ENCODE measurements around the gene AFAP1.

The AFAP1 gene

DNA sequence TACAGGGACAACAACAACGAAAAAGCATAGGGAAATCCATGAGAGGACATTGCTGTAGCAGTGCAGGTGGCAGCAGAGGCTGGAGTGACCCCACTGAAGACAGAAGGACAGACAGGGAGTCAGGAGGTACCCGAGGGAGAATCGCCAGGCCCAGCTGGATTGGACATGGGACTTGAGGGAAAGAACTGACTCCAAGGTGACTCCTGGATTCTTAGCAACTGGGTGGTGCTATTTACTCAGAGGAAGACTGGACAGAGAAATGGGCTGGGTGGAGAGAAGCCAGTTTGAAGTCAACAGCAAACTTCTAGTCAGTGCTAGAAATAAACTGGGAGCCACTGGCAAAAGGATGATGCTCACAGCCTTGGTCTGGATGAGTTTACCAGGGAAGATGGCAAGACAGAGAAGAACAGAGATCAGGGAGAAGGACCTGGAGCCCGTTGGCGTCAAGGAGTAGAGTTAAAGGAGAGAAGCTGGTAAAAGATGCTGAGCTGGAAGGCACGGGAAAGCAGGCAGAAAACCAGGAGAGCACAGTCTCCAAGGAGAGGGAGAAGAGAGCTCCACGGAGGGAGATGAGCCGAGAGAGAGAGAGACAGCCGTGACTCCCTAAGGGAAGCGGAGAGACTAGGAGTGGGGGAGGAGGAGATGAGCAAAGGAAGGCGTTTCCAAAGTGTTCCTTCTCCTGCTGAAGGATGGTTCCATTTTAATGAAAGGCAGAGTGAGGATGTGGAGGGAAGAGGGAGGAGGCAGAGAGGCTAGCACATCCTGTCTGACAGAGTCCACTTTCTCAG, 119.4 kb downstream of the AFAP1 start:
- H3K4me3 ChIP-seq = no peak overlapping the region
- no peaks in the 10 kb centered on the region for H3K4me1 ChIP-seq
- no peak for DNase-seq (ENCODE audit: low spot score in 2 of 2)
- H3K27me3 ChIP-seq (ENCODE audit: low read depth) = no peaks in the 10 kb centered on the region
- 0 out of 2 replicates have a peak, but pooled peaks cover 3% of the 10 kb centered on the region for H3K36me3 ChIP-seq (replicated peaks)
- in situ Hi-C loops (cut with MboI; ENCODE audit: low sequenced_read_pairs) = no loop called here
- no peaks in the 10 kb centered on the region for H3K9me3 ChIP-seq

DNA sequence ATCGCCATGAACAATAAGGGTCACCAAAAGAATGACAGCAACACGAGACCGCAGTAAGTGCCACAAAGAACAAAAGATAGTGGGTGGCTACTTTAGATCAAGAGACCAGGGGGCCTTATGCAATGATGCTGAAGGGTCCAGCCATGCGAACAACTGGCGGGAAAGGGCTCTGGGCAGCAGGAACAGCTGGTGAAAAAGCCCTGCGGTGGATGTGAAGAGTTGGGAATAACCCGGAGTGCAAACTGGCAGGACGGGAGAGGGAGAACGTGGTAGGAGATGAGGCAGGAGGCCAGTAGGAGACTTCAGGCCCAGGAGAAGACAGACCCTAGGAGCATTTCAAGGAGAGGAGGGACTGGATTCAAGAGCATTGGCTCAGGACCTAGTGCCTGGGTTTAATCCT, 120.2 kb downstream of the AFAP1 start:
- Histone ChIP-seq H3K9me3 (no peaks in the 10 kb centered on the region), H3K4me1 (no peaks in the 10 kb centered on the region), H3K36me3 (replicated peaks) (peaks cover 9% of the 10 kb centered on the region), H3K27me3 (ENCODE audit: low read depth) (no peaks in the 10 kb centered on the region), H3K4me3 (no peak overlapping the region)
- in situ Hi-C loops (cut with MboI; ENCODE audit: low sequenced_read_pairs) = no loop called here
- DNase-seq (ENCODE audit: low spot score in 2 of 2) = no peak

DNA sequence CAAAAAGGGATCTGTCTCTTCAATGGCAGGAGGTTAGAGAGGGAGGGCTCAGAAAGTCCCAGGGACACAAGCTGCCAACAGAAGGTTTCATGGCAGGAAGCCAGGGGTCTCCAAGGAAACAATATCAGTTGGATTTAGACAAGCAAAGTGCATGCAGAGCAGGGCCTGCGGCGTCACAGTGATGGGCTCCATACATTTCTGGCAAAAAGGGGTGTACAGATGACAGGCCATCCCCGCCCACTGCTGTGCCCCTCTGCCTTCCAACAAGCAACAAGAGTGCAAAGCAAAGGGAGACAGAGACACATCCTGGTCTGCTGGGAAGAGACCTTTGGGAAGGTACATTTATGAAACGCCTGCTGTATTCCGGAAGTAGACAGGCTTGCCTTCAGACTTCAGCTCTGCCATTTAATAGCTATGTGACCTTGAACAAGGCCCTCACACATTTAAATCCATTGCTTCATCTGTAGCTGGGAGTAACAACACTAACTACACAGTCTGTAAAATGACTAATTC, 121.2 kb downstream of the AFAP1 start:
- H3K4me1 ChIP-seq = no peaks in the 10 kb centered on the region
- no peak overlapping the region for H3K4me3 ChIP-seq
- DNase-seq (ENCODE audit: low spot score in 2 of 2) = no peak
- H3K27me3 ChIP-seq (ENCODE audit: low read depth) = no peaks in the 10 kb centered on the region
- in situ Hi-C loops (cut with MboI; ENCODE audit: low sequenced_read_pairs) = no loop called here
- H3K36me3 ChIP-seq (replicated peaks) = peaks cover 16% of the 10 kb centered on the region
- no peaks in the 10 kb centered on the region for H3K9me3 ChIP-seq

DNA sequence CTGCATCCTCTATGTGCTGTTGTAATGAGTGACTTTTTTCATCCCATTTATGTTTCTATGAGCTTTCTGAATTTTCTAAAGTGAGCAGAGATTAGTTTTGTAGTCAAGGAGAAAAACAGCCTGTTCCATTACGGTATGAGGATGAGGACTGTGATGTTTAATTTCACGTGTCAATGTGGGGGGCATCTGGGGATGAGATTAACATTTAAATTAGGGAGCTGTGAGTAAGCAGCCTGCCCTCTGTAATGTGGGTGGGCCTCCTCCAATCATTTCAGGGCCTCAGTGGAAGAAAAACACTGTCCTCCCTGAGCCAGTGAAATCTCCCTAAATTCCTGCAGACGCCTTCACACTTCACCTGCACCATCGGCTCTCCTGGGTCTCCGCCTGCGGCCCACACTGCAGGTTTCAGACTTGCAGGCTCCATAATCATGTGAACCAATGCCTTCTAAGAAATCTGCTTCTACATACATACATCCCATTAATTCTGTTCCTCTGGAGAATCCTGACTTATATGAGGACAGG, 121.7 kb downstream of the AFAP1 start:
- DNase-seq (ENCODE audit: low spot score in 2 of 2) = no peak
- Histone ChIP-seq H3K27me3 (ENCODE audit: low read depth) (no peaks in the 10 kb centered on the region), H3K9me3 (no peaks in the 10 kb centered on the region), H3K4me1 (no peaks in the 10 kb centered on the region), H3K36me3 (replicated peaks) (peaks cover 17% of the 10 kb centered on the region), H3K4me3 (no peak overlapping the region)
- in situ Hi-C loops (cut with MboI; ENCODE audit: low sequenced_read_pairs) = no loop called here

DNA sequence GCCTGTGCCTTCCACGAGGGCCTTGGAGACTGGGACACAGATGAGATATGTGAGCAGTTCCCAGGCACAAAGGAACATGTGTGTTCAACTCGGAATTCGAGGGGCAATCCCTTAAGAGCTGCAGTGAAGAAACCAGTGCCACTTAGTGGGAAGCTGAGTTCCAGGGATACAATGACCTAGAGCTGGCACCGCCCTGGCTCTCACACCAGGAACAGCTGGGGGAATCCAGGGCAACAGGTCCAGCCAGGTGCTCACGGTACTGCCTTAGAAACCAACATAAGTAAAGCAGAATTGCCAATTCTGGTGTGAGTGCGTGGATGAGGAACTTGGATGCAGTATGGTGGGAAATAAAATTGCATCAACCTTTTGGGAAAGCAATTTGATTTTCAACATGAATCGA, 122.9 kb downstream of the AFAP1 start:
- Histone ChIP-seq H3K36me3 (replicated peaks) (peaks cover 17% of the 10 kb centered on the region), H3K9me3 (no peaks in the 10 kb centered on the region), H3K4me1 (no peaks in the 10 kb centered on the region), H3K27me3 (ENCODE audit: low read depth) (no peaks in the 10 kb centered on the region), H3K4me3 (no peak overlapping the region)
- in situ Hi-C loops (cut with MboI; ENCODE audit: low sequenced_read_pairs) = no loop called here
- no peak for DNase-seq (ENCODE audit: low spot score in 2 of 2)

DNA sequence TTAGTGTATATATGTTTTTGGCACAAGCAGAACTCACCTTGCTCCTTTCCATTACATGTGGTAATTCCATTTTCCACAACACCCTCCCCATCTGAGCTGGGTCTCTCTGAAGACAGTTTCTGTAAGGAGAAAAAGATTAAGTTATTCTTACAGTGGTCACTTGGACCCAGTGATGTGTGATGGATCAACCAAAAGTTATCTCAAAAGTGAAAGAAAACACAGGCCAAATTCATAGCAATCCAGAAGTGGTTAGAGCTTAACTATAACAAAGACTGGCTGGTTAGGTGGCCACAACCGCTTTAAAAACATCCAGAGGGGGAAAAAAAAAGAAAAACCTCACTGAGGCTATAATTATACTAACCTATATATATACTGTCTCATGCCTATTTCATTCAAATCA, 123.7 kb downstream of the AFAP1 start:
- Histone ChIP-seq H3K4me1 (no peaks in the 10 kb centered on the region), H3K4me3 (no peak overlapping the region), H3K9me3 (no peaks in the 10 kb centered on the region), H3K36me3 (replicated peaks) (peaks cover 17% of the 10 kb centered on the region), H3K27me3 (ENCODE audit: low read depth) (no peaks in the 10 kb centered on the region)
- DNase-seq (ENCODE audit: low spot score in 2 of 2) = no peak
- in situ Hi-C loops (cut with MboI; ENCODE audit: low sequenced_read_pairs) = no loop called here

DNA sequence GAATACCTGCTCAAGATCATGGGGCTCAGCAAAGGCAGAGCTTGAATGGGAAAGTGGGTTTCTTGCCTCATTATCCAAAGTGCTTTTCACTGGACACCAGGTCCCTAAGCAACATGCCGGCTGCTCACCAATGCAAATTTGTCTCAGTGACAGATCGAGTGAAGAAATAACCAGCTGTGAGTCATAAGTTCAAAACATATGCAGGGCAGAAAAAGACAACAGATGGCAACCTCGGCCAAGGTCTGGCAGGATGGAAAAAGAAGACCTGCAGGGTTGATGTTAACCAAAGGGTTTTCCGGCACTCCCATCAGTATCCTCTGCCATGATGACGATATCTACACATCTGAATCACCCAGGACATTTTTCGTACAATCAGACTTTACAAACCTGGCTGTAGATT, 124.1 kb downstream of the AFAP1 start:
- H3K9me3 ChIP-seq = no peaks in the 10 kb centered on the region
- no peak for DNase-seq (ENCODE audit: low spot score in 2 of 2)
- H3K4me3 ChIP-seq = no peak overlapping the region
- in situ Hi-C loops (cut with MboI; ENCODE audit: low sequenced_read_pairs) = no loop called here
- peaks cover 17% of the 10 kb centered on the region for H3K36me3 ChIP-seq (replicated peaks)
- no peaks in the 10 kb centered on the region for H3K4me1 ChIP-seq
- no peaks in the 10 kb centered on the region for H3K27me3 ChIP-seq (ENCODE audit: low read depth)

DNA sequence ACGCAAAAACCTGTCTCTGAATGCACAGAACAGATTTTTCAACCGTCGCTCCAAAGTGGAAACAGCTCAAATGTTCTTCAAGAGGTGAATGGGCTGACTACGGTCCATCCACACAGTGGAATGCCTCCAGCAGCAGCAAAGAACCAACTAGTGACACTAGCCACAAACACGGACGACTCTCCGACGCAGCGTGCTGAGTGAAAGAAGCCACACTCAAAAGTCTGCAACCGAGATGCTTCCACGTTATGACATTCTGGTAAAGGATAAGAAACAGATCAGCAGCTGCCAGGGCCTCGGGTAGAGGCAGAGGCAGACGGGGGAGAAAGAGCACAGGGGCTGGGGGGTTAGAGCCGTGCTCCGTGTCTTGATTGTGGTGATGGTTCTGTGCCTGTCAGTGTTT, 125.2 kb downstream of the AFAP1 start:
- H3K9me3 ChIP-seq = no peaks in the 10 kb centered on the region

DNA sequence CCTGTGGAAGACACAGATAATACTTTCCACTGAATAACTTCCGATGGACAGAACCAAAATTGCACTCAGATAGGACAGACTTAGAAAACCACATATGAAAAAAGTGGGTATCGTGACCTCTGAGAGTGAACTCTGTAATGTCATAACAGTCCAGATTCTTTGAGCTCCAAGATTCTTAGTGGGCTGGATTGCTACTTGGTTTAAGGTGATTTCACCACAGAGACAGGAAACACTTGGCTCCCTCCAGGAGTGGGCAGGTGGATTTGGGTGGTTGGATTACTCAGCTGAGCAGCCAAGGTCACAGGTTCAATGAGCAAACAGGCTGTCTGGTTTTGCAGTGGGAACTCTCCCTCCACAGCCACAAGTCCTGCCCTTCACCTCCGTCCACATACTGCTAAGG, 126.0 kb downstream of the AFAP1 start:
- Histone ChIP-seq H3K27me3 (ENCODE audit: low read depth) (no peaks in the 10 kb centered on the region), H3K36me3 (replicated peaks) (peaks cover 20% of the 10 kb centered on the region), H3K4me3 (no peak overlapping the region), H3K4me1 (no peaks in the 10 kb centered on the region), H3K9me3 (no peaks in the 10 kb centered on the region)
- no peak for DNase-seq (ENCODE audit: low spot score in 2 of 2)
- in situ Hi-C loops (cut with MboI; ENCODE audit: low sequenced_read_pairs) = no loop called here

More for the DNA sequence above, 125.2 kb downstream of the AFAP1 start:
- DNase-seq (ENCODE audit: low spot score in 2 of 2) = no peak
- Histone ChIP-seq H3K4me3 (no peak overlapping the region), H3K36me3 (replicated peaks) (peaks cover 18% of the 10 kb centered on the region), H3K27me3 (ENCODE audit: low read depth) (no peaks in the 10 kb centered on the region), H3K4me1 (no peaks in the 10 kb centered on the region)
- in situ Hi-C loops (cut with MboI; ENCODE audit: low sequenced_read_pairs) = no loop called here

DNA sequence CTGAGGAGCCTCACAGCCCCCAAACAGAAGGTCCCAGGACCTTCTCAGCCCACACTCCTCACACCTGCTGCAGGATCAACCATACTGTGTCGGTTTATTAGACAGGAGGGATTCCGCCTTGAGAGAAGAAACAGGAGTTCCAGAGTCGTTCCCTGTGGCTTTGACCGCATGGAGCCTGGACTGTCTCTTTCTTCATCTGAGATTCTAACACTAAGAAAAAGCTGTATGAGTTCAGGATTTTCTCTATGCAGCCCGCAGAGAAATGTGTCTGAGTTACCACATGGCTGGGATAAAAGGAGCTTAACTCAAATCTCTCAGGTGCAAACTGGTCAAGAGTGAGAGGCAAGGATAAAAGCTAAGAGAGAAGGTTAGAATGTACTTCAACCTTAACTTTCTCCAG, 126.7 kb downstream of the AFAP1 start:
- Histone ChIP-seq H3K9me3 (no peaks in the 10 kb centered on the region), H3K27me3 (ENCODE audit: low read depth) (no peaks in the 10 kb centered on the region), H3K36me3 (replicated peaks) (peaks cover 20% of the 10 kb centered on the region), H3K4me1 (no peaks in the 10 kb centered on the region), H3K4me3 (no peak overlapping the region)
- in situ Hi-C loops (cut with MboI; ENCODE audit: low sequenced_read_pairs) = no loop called here
- no peak for DNase-seq (ENCODE audit: low spot score in 2 of 2)

DNA sequence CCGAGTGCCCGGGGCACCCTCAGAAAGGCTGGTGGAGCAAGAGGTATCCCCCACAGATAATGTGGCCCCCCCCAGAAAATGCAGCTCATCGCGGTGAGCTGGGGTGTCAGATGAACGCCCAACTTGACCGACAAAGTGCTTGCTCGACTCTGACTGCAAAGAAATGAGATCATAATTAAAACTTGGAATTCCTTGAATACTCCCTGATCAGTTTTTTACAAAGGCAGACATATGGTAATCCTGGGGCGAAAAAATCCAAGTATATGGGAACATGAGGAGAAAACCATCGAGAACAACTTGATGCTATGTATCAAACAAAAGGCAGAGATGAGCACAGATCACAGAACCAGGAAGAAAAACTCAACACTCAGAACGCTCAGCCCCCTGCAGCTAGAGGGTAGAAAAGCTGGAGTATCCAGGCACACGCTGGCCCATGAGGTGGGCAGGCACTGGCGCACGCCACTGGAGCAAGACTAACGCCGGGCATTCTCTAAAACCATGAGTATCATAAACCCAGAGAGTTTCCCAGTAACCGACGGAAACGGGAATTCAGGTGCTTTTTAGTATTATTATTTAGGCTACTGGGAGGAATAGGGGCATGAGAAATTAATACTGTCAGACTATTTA, 127.3 kb downstream of the AFAP1 start:
- no peak for DNase-seq (ENCODE audit: low spot score in 2 of 2)
- Histone ChIP-seq H3K4me1 (no peaks in the 10 kb centered on the region), H3K4me3 (no peak overlapping the region), H3K9me3 (no peaks in the 10 kb centered on the region), H3K36me3 (replicated peaks) (peaks cover 20% of the 10 kb centered on the region), H3K27me3 (ENCODE audit: low read depth) (no peaks in the 10 kb centered on the region)
- in situ Hi-C loops (cut with MboI; ENCODE audit: low sequenced_read_pairs) = no loop called here

DNA sequence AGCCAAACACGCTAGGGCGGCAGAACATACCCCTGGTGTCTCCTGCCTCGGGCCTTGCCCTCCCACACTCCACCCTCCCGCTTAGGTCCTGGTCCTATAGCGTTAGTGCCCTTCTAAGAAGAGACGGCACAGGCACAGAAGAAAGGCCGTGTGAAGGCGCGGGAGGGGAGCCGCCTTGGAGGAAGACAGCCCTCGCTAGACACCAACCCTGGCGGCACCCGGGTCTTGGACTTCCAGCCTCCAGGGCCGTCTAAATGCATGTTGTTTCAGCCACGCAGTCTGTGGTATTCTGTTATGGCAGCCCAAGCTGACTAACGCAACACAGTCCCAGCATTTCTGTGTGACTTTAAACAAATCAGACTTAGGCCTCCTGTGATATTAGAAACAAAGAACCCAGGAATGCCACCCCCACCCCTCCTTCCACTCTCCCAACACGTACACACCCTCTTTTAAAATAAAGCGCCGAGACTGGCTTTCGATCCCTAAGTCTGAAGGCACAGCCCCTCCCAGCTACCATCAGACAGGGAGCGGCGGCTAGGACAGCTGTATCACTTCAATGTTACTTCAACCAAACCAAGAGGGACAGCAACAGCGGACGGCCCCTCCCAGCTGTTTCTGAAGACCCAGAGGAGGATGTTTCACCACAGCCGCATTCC, 128.0 kb downstream of the AFAP1 start:
- H3K9me3 ChIP-seq = no peaks in the 10 kb centered on the region
- in situ Hi-C loops (cut with MboI; ENCODE audit: low sequenced_read_pairs) = no loop called here
- peaks cover 17% of the 10 kb centered on the region for H3K36me3 ChIP-seq (replicated peaks)
- no peak overlapping the region for H3K4me3 ChIP-seq
- H3K4me1 ChIP-seq = no peaks in the 10 kb centered on the region
- DNase-seq (ENCODE audit: low spot score in 2 of 2) = no peak
- H3K27me3 ChIP-seq (ENCODE audit: low read depth) = no peaks in the 10 kb centered on the region

DNA sequence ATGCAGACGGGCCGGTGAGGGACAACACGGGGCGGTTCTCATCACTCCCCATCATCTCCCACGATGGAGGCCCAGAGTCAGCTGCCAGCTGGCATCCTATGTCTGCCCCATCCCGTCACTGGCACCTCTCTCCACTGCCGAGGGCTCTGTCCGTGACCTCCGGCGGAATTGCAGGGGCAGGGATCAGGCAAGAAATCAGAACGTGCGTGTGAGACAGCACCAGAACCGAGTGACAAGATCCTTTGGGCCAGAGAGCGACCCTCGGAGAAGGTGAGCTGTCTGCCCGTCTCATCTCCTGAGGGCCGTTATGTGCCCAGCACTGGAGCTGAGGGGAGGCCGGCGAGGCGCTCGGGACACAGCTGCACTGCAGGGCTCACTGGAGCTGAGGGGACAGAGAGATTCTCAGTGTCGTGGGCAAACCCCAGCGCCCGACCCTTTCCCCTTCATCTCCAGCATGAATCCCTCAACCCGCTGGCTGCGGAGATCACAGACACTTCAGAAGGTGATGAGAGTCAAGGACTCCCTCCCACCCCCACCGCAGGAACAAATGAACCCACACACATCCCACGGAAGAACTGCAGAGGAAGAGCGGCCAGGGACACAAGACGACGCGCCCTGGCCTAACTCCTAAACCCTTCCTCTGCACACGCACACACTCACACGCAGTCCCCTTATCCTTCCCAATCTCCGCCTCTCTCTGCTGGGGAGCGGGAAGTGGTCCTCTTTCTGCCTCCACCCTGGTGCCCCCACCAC, 128.7 kb downstream of the AFAP1 start:
- in situ Hi-C loops (cut with MboI; ENCODE audit: low sequenced_read_pairs) = no loop called here
- Histone ChIP-seq H3K9me3 (no peaks in the 10 kb centered on the region), H3K4me3 (no peak overlapping the region), H3K27me3 (ENCODE audit: low read depth) (no peaks in the 10 kb centered on the region), H3K36me3 (replicated peaks) (peaks cover 17% of the 10 kb centered on the region), H3K4me1 (no peaks in the 10 kb centered on the region)
- DNase-seq (ENCODE audit: low spot score in 2 of 2) = no peak
